GM18502 (cell line): ENCODE measurements around the gene CCSER1.
A peak's percentile ranks its signal among the peaks of the same experiment; 100 is the strongest.
"Not testable (repeated sequence)": the region's sequence is repeated elsewhere in the genome, so short reads cannot be mapped to it uniquely, and the experiment has no call there.

Experiments used
- ATAC-seq: cut with Tn5 transposase; IDR thresholded peaks from one replicate; pipeline ENCODE4 v1.9.1; 2021; ENCODE audit warnings: mild to moderate bottlenecking; ENCODE audit not compliant: unreplicated experiment, poor library complexity

The CCSER1 gene

GRCh38 chr4:90274175-90274574 lies 147.0 kb downstream of the CCSER1 start:
- ATAC-seq = no peak

GRCh38 chr4:90280954-90281353 lies 153.8 kb downstream of the CCSER1 start:
- ATAC-seq = no peak

- no peak for ATAC-seq
Observed at GRCh38 chr4:90281541-90282355, 154.6 kb downstream of the CCSER1 start.

- no peak for ATAC-seq
Observed at GRCh38 chr4:90290345-90290744, 163.2 kb downstream of the CCSER1 start.

GRCh38 chr4:90292438-90292837 lies 165.2 kb downstream of the CCSER1 start:
- ATAC-seq = no peak

- ATAC-seq = no peak
Observed at GRCh38 chr4:90293320-90293719, 166.1 kb downstream of the CCSER1 start.

- ATAC-seq = no peak
Observed at GRCh38 chr4:90299373-90299772, 172.2 kb downstream of the CCSER1 start.

GRCh38 chr4:90306810-90307209 lies 179.6 kb downstream of the CCSER1 start:
- ATAC-seq = no peak

- not testable (repeated sequence) for ATAC-seq
Observed at GRCh38 chr4:90317140-90317539, 189.9 kb downstream of the CCSER1 start.

- ATAC-seq = no peak
Observed at GRCh38 chr4:90317785-90318184, 190.6 kb downstream of the CCSER1 start.

- ATAC-seq = no peak
Observed at GRCh38 chr4:90318193-90318592, 191.0 kb downstream of the CCSER1 start.

- no peak for ATAC-seq
Observed at GRCh38 chr4:90328558-90328957, 201.4 kb downstream of the CCSER1 start.

- no peak for ATAC-seq
Observed at GRCh38 chr4:90330546-90330945, 203.4 kb downstream of the CCSER1 start.

GRCh38 chr4:90345549-90346215 lies 218.5 kb downstream of the CCSER1 start:
- ATAC-seq = no peak

- ATAC-seq = no peak
Observed at GRCh38 chr4:90349636-90350035, 222.4 kb downstream of the CCSER1 start.

- peak; percentile 58 for ATAC-seq
Observed at GRCh38 chr4:90357117-90357710, 230.0 kb downstream of the CCSER1 start.

GRCh38 chr4:90375081-90375480 lies 247.9 kb downstream of the CCSER1 start:
- no peak for ATAC-seq

- no peak for ATAC-seq
Observed at GRCh38 chr4:90393215-90393614, 266.0 kb downstream of the CCSER1 start.

GRCh38 chr4:90403781-90404180 lies 276.6 kb downstream of the CCSER1 start:
- ATAC-seq = no peak

GRCh38 chr4:90407897-90408296 lies 280.7 kb downstream of the CCSER1 start:
- ATAC-seq = not testable (repeated sequence)

- ATAC-seq = not testable (repeated sequence)
Observed at GRCh38 chr4:90412786-90413185, 285.6 kb downstream of the CCSER1 start.
